H1 (cell line): ENCODE data around the gene TUBGCP5. TPM values are rescaled to one million over a fixed set of nuclear protein-coding genes. Genes with fewer than 3 reads are reported as not detected.

ENCODE experiments used
- BRCA1 ChIP-seq: IDR thresholded peaks from 2 replicates; pipeline ENCODE4 v1.6.1; 2012; ENCODE audit warnings: low read depth, low read length, improper control_type of control experiment
- CHD1 ChIP-seq: IDR thresholded peaks from 2 replicates; pipeline ENCODE4 v1.6.1; 2012; ENCODE audit warnings: low read depth, low read length, improper control_type of control experiment
- EP300 ChIP-seq, 2 experiments: IDR thresholded peaks; 1 replicate in 1 of 2; 2 replicates in 1 of 2; pipeline ENCODE4 v1.6.1; 2011 to 2012; ENCODE audit warnings: low read depth in 2 of 2, low read length in 2 of 2, mild to moderate bottlenecking in 2 of 2, borderline replicate concordance in 1 of 2, inconsistent platforms in 1 of 2, moderate library complexity in 1 of 2
- JUN ChIP-seq: IDR thresholded peaks from 2 replicates; pipeline ENCODE4 v1.6.1; 2011; ENCODE audit warnings: low read depth, mild to moderate bottlenecking, improper control_type of control experiment, low read length
- POLR2A ChIP-seq, 2 experiments: IDR thresholded peaks; 1 replicate in 1 of 2; 2 replicates in 1 of 2; pipeline ENCODE4 v1.6.1; 2011; ENCODE audit warnings: low read depth in 2 of 2, low read length in 2 of 2, mild to moderate bottlenecking in 2 of 2; ENCODE audit errors: control extremely low read depth in 1 of 2
- polyA plus RNA-seq, 7 experiments: library from polyadenylated mRNA; depleted of rRNA in 3 of 7; stranded (reverse) in 5 of 7; unstranded in 2 of 7; fragments of >200 nt in 5 of 7; fragments of 200-250 nt in 2 of 7; gene quantifications; 1 replicate in 5 of 7; 2 replicates in 1 of 7; 4 replicates in 1 of 7; pipeline versions ENCODE4 v1.2.1 to v1.2.3, GENCODE V29; 2011 to 2013; ENCODE audit warnings: missing spikeins in 2 of 7, mixed read lengths in 2 of 7
- total RNA-seq: library from RNA; stranded (reverse); fragmentation: NEBNext Ultra II Directional; extraction: Animal tissue kit (Norgen Biotek cat#: 25700); gene quantifications from 2 replicates; pipeline ENCODE4 v1.2.1, GENCODE V29; 2021

Gene TUBGCP5
- total and polyA plus RNA-seq, 2 of the 8 experiments (the other 6 are each of a cell fraction or from before 2014, with no cell fraction given): 6.3 to 12.5 TPM

GRCh38 chr15:22981051-22981840 lies 58.1 kb downstream of the TUBGCP5 start (continued):
- TF ChIP-seq BRCA1: no peak
- TF ChIP-seq CHD1: no peak
- no peak for TF ChIP-seq JUN
- TF ChIP-seq EP300 (IDR thresholded peaks at IDR 0.05; ENCODE audit: borderline replicate concordance in 1 of 2, low read depth in 2 of 2, low read length in 2 of 2): no peak
- no peak for TF ChIP-seq POLR2A (IDR thresholded peaks at IDR 0.05; ENCODE audit: control extremely low read depth in 1 of 2, low read depth in 2 of 2, low read length in 2 of 2)
- TF ChIP-seq, all 59 proteins: peak for 0
